GM12891 (cell line): ENCODE results near the gene TIE1.

Experiments used
- DNase-seq: peaks from one replicate; pipeline ENCODE4 v3.0.0; 2011; ENCODE audit warnings: low spot score; ENCODE audit not compliant: insufficient read length
- FAIRE-seq: peaks from 2 replicates; lab custom pipeline; 2011; peaks lifted over from hg19 to GRCh38; lab: Jason Lieb, UNC
- PAX5 ChIP-seq: IDR thresholded peaks from 2 replicates; pipeline ENCODE4 v1.6.1; 2011; ENCODE audit warnings: low read length, moderate library complexity, mild to moderate bottlenecking; ENCODE audit not compliant: insufficient read depth, severe bottlenecking
- POLR2A ChIP-seq: IDR thresholded peaks from 2 replicates; pipeline ENCODE4 v1.6.1; 2011; ENCODE audit warnings: low read depth, low read length, control low read depth
- POLR2AphosphoS5 ChIP-seq: IDR thresholded peaks from 2 replicates; pipeline ENCODE4 v1.6.1; 2011; ENCODE audit warnings: low read depth, low read length, control low read depth
- POU2F2 ChIP-seq: IDR thresholded peaks from 2 replicates; pipeline ENCODE4 v1.6.1; 2011; ENCODE audit warnings: low read depth, mild to moderate bottlenecking, control low read depth, low read length, moderate library complexity
- SPI1 ChIP-seq: IDR thresholded peaks from 2 replicates; pipeline ENCODE4 v1.6.1; 2011; ENCODE audit warnings: low read depth, low read length, control low read depth
- TAF1 ChIP-seq: IDR thresholded peaks from 2 replicates; pipeline ENCODE4 v1.6.1; 2011; ENCODE audit warnings: low read depth, low read length, control low read depth

TIE1 gene

DNA sequence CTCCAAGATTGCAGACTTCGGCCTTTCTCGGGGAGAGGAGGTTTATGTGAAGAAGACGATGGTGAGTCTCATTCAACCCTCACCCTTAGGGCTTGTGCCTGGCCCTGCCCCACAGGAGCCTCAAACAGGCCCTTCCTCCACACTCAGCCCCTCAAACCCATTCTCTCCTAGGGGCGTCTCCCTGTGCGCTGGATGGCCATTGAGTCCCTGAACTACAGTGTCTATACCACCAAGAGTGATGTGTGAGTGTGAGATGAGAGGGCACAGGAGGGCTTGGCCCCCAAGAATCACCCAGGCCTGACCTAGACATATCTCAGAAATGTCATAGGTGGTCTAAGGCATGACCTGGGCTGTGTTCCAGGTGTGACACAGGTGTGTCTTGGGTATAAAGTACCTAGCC lies 18.5 kb downstream of the TIE1 start:
- no peak for DNase-seq
- no peak for TF ChIP-seq TAF1
- TF ChIP-seq SPI1: no peak
- TF ChIP-seq PAX5: no peak
- no peak for TF ChIP-seq POU2F2
- no peak for TF ChIP-seq POLR2A
- TF ChIP-seq POLR2AphosphoS5: no peak
- FAIRE-seq: no peak

- no peak for DNase-seq
- TF ChIP-seq POU2F2: no peak
- no peak for TF ChIP-seq POLR2A
- no peak for TF ChIP-seq POLR2AphosphoS5
- TF ChIP-seq PAX5: no peak
- no peak for FAIRE-seq
Observed at GRCh38 chr1:43319766-43320165, 19.0 kb downstream of the TIE1 start.

DNA sequence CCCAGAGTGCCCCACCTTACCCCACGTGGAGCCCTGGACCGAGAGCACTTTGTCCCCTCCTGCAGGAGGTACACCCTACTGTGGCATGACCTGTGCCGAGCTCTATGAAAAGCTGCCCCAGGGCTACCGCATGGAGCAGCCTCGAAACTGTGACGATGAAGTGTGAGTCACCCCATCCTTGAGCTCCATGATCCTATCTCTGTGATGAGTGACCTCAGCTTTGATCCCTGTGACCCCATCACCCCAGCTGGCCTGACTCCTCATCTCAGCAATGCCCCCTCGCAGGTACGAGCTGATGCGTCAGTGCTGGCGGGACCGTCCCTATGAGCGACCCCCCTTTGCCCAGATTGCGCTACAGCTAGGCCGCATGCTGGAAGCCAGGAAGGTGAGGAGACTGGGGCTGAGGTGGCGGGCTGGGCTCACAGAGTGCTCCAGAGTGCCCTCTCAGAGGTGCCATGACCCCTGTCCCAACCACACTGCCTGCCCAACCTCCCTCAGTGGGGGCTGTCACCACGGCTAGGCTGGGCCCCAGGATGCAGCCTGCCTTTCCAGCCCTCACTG lies 20.6 kb downstream of the TIE1 start:
- TF ChIP-seq POU2F2 (no peak), POLR2A (no peak), TAF1 (no peak), PAX5 (no peak), POLR2AphosphoS5 (no peak), SPI1 (no peak)
- no peak for FAIRE-seq

DNA sequence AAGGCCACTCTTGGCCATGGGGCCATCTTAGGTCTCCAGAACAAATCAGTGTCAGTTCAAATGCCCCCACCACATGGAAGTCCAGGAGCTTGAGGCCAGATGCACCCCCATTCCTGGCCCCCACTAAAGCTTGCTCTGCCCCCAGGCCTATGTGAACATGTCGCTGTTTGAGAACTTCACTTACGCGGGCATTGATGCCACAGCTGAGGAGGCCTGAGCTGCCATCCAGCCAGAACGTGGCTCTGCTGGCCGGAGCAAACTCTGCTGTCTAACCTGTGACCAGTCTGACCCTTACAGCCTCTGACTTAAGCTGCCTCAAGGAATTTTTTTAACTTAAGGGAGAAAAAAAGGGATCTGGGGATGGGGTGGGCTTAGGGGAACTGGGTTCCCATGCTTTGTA lies 21.7 kb downstream of the TIE1 start:
- FAIRE-seq (no peak), DNase-seq (no peak)
- TF ChIP-seq POU2F2: no peak
- TF ChIP-seq PAX5: no peak
- TF ChIP-seq POLR2A: no peak
- TF ChIP-seq SPI1: no peak
- TF ChIP-seq POLR2AphosphoS5: no peak
- TF ChIP-seq TAF1: no peak

More for the DNA sequence above, 20.6 kb downstream of the TIE1 start:
- no peak for DNase-seq

DNA sequence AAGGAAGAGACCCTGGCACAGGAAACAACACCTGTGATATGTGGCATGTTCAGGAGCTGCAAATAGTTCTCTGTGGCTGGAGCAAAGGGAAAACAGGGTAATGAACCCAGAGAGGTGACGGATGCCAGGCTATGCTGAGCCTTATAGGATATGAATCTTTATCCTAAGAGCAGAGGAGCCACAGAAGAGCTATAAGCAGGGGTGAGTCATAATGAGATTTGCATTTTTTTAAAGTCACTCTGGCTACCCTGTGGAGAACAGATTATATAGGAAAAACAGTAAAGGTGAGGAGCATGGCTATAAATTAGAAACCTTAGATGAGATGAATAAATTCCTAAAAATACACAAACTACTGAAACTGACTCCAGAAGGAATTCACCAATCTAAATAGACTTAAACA lies 24.0 kb downstream of the TIE1 start:
- FAIRE-seq: no peak

GRCh38 chr1:43325381-43325780 lies 24.6 kb downstream of the TIE1 start:
- FAIRE-seq (no peak), DNase-seq (no peak)
- no peak for TF ChIP-seq TAF1
- no peak for TF ChIP-seq POU2F2
- TF ChIP-seq PAX5: no peak
- TF ChIP-seq SPI1: no peak
- TF ChIP-seq POLR2AphosphoS5: no peak

More for the DNA sequence above, 24.0 kb downstream of the TIE1 start:
- DNase-seq: no peak
- TF ChIP-seq POLR2A (no peak), SPI1 (no peak), PAX5 (no peak), POLR2AphosphoS5 (no peak), POU2F2 (no peak), TAF1 (no peak)

DNA sequence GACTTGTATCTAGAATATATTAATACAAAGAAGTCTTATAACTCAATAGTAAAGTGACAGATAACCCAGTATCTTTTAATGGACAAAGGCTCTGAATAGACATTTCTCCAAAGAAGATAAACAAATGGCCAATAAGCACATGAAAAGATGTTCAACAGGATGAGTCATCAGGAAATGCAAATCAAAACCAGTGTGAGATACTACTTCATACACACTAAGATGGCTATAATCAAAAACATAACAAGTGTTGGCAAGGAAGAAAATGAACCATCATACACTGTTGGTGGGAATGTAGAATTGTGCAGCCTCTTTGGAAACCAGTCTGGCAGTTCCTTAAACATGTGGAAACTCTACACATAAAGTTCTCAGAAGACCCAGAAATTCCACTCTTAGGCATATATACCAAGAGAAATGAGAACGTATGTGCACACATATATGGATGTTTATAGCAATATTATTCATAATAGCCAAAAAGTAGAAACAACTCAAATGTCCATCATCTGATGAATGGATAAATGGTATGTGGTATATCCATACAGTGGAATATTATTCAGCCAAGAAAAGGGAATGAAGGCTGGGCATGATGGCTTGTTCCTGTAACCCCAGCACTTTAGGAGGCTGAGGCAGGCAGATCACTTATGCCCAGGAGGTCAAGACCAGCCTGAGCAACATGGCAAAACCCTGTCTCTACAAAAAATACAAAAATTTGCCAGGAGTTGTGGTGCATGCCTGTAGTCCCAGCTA lies 26.9 kb downstream of the TIE1 start:
- FAIRE-seq: no peak
- no peak for TF ChIP-seq POLR2A
- TF ChIP-seq POLR2AphosphoS5: no peak
- no peak for TF ChIP-seq PAX5
- TF ChIP-seq TAF1: no peak
- no peak for TF ChIP-seq SPI1
- no peak for TF ChIP-seq POU2F2
- DNase-seq: no peak

DNA sequence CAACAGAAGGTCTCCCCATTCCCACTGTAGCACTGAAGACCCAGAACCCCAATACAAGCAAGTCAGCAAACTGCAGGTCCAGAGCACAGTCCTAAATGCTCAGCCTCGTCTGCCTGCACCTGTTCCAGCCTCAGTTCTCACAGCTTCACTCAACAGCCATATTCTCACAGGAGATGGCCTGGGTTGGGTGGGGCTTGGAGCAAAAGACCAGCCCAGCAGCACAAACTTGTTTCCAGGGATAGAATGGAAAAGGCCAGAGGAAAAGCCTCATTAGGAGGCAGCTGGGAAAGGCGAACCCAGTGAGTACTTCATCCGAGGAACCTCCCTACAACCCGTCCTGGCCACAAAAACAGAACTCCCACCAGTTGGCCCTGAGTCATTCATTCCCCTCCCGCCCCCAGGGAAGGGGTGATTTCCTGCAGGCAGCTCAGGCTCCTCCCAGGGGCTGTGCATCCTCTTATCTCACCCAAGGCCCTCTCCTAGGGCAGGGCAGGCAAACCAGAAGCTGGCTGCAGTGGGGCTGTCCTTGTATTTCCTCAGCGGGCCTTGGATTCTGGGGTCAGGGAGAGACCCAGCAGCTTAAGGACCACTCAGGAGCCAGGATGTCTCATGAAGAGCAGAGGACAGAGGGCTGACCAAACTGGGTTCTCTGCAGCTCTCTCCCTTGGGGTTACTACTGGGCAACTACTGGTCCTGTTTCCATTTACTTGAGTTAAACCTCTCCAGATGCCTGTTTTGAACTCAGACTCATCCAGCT lies 29.4 kb downstream of the TIE1 start:
- no peak for FAIRE-seq
- no peak for TF ChIP-seq POLR2AphosphoS5
- TF ChIP-seq TAF1: no peak
- TF ChIP-seq POU2F2: no peak
- TF ChIP-seq SPI1: no peak
- TF ChIP-seq PAX5: no peak
- TF ChIP-seq POLR2A: no peak
- DNase-seq: no peak

GRCh38 chr1:43331688-43332087 lies 30.9 kb downstream of the TIE1 start:
- DNase-seq (no peak), FAIRE-seq (no peak)
- no peak for TF ChIP-seq POU2F2
- no peak for TF ChIP-seq POLR2AphosphoS5
- no peak for TF ChIP-seq SPI1
- no peak for TF ChIP-seq PAX5
- TF ChIP-seq TAF1: no peak
- no peak for TF ChIP-seq POLR2A
